ENCODE results near the gene IL21R.

IL21R gene

DNA sequence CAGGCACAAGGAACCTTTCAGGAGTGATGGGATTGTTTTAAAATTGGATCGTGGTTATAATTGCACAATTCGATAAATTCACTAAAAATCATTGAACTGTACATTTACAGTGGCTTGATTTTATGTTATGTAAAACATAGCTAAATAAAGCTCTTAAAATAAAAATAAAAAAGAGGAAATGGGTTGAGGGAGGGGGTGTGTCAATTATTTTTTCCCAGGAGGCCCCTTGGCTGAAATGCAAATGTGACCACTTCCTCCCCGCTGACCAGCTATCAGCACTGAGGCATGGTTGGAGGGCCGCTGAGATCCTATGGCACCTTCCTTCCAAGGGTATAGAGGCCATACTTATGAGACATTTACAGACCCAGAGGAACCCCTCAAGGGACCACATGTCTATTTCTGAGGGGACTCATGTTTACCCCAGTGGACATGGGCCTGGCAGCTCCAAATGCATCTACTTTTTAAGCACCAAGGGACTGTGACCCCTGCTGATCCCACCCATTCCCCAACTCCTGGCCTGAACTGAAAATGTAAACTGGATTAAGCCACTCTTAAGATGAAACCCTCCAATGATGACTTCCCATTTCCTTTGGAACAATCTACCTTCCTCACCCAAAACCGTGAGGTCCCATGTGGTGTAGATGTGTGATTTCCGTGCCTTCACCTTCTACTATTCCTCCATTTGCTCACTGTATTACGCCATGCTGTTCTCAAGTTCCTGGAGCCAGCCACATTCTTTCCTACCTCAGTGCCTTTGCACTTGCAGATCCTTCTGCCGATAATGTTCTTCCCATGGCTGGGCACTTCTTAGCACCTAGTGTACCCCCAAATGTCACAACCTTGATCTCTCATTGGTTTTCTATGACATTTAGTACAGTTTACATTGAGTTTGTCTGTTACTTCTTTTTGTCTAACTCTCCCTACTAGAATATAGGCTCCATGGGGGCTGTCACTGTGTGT is 2.8 kb upstream of the IL21R start:
- no peak overlapping the region for H3K9ac ChIP-seq (ENCODE audit: low read length)
- H3K27me3 ChIP-seq (ENCODE audit: control insufficient read depth, insufficient read depth, low read length): no peaks in the 10 kb centered on the region
- no peaks in the 10 kb centered on the region for H3K36me3 ChIP-seq (ENCODE audit: control insufficient read depth, insufficient read depth, low read length)
- no peak overlapping the region for H3K4me3 ChIP-seq (ENCODE audit: low read length)
- H3K27ac ChIP-seq (ENCODE audit: low read depth, low read length): no peak overlapping the region
- H3K4me1 ChIP-seq (ENCODE audit: control insufficient read depth, insufficient read depth, low read length): no peaks in the 10 kb centered on the region

DNA sequence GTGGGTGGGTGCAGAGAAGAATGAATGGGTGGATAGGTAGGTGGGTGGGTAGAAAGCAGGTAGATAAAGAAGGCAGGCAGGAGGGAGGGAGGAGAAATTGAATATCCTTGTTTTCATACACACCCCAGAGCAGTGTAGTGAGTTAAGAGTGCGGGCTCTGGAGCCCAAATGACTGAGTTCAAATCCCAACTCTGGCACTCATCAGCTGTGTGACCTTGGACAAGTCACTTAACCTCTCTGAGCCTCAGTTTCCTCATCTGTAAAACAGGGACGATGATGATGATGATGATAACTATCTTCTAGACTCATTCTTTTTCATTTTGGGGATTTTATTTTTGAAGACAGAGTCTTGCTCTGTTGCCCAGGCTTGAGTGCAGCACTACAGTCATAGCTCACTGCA is 2.0 kb upstream of the IL21R start:
- no peaks in the 10 kb centered on the region for H3K4me1 ChIP-seq (ENCODE audit: control insufficient read depth, insufficient read depth, low read length)

GRCh38 chr16:27400751-27401620 is 988 bp upstream of the IL21R start:
- Histone ChIP-seq H3K4me3 (ENCODE audit: low read length) (no peak overlapping the region), H3K9ac (ENCODE audit: low read length) (no peak overlapping the region), H3K36me3 (ENCODE audit: control insufficient read depth, insufficient read depth, low read length) (no peaks in the 10 kb centered on the region), H3K4me1 (ENCODE audit: control insufficient read depth, insufficient read depth, low read length) (no peaks in the 10 kb centered on the region), H3K27me3 (ENCODE audit: control insufficient read depth, insufficient read depth, low read length) (no peaks in the 10 kb centered on the region), H3K27ac (ENCODE audit: low read depth, low read length) (no peak overlapping the region)

More for the DNA sequence above, 2.0 kb upstream of the IL21R start:
- Histone ChIP-seq H3K27ac (ENCODE audit: low read depth, low read length) (no peak overlapping the region), H3K36me3 (ENCODE audit: control insufficient read depth, insufficient read depth, low read length) (no peaks in the 10 kb centered on the region), H3K27me3 (ENCODE audit: control insufficient read depth, insufficient read depth, low read length) (no peaks in the 10 kb centered on the region), H3K4me3 (ENCODE audit: low read length) (no peak overlapping the region), H3K9ac (ENCODE audit: low read length) (no peak overlapping the region)

- H3K4me1 ChIP-seq (ENCODE audit: control insufficient read depth, insufficient read depth, low read length): no peaks in the 10 kb centered on the region
- no peak overlapping the region for H3K9ac ChIP-seq (ENCODE audit: low read length)
- H3K36me3 ChIP-seq (ENCODE audit: control insufficient read depth, insufficient read depth, low read length): no peaks in the 10 kb centered on the region
- peak overlapping the region; percentile 51 for H3K4me3 ChIP-seq (ENCODE audit: low read length)
- H3K27me3 ChIP-seq (ENCODE audit: control insufficient read depth, insufficient read depth, low read length): no peaks in the 10 kb centered on the region
- no peak overlapping the region for H3K27ac ChIP-seq (ENCODE audit: low read depth, low read length)
Observed at GRCh38 chr16:27402569-27402963, 592 bp downstream of the IL21R start.

DNA sequence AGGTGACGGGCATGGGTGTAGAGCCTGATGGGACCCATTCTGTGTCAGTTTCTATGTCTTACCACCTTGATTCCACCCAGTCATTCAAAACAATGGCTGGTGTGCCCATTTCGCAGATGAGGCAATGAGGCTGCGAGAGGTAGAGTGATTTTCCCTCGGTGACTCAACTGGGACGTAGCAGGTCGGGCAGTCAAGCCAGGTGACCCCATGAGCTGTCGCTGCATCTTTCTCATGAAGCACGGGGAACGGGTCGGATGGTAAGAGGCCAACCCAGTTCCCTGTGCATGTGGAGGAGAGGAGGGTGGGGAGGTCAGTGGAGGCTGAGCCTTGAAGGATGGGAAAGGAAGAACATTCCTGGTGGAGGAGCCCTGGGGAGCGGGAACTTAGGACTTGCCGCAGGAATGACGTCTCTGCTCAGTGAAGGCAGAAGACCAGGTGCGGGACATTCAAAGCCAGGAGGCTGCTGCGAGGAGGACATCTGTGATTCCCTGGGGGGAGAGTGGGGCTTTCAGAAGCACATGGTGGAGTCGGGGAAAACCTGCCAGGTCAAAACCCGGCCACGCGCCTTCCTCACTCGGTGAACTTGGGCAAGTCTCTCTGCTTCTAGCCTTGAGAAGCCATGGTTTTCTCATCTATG is 1.1 kb downstream of the IL21R start:
- H3K27me3 ChIP-seq (ENCODE audit: control insufficient read depth, insufficient read depth, low read length): no peaks in the 10 kb centered on the region
- peak overlapping the region; percentile 51 for H3K4me3 ChIP-seq (ENCODE audit: low read length)
- no peak overlapping the region for H3K9ac ChIP-seq (ENCODE audit: low read length)
- H3K4me1 ChIP-seq (ENCODE audit: control insufficient read depth, insufficient read depth, low read length): no peaks in the 10 kb centered on the region
- no peak overlapping the region for H3K27ac ChIP-seq (ENCODE audit: low read depth, low read length)
- H3K36me3 ChIP-seq (ENCODE audit: control insufficient read depth, insufficient read depth, low read length): no peaks in the 10 kb centered on the region

GRCh38 chr16:27403601-27403992 is 1.6 kb downstream of the IL21R start:
- H3K27me3 ChIP-seq (ENCODE audit: control insufficient read depth, insufficient read depth, low read length): no peaks in the 10 kb centered on the region
- H3K9ac ChIP-seq (ENCODE audit: low read length): no peak overlapping the region
- H3K4me1 ChIP-seq (ENCODE audit: control insufficient read depth, insufficient read depth, low read length): no peaks in the 10 kb centered on the region
- no peak overlapping the region for H3K27ac ChIP-seq (ENCODE audit: low read depth, low read length)
- peak overlapping the region; percentile 51 for H3K4me3 ChIP-seq (ENCODE audit: low read length)
- no peaks in the 10 kb centered on the region for H3K36me3 ChIP-seq (ENCODE audit: control insufficient read depth, insufficient read depth, low read length)

DNA sequence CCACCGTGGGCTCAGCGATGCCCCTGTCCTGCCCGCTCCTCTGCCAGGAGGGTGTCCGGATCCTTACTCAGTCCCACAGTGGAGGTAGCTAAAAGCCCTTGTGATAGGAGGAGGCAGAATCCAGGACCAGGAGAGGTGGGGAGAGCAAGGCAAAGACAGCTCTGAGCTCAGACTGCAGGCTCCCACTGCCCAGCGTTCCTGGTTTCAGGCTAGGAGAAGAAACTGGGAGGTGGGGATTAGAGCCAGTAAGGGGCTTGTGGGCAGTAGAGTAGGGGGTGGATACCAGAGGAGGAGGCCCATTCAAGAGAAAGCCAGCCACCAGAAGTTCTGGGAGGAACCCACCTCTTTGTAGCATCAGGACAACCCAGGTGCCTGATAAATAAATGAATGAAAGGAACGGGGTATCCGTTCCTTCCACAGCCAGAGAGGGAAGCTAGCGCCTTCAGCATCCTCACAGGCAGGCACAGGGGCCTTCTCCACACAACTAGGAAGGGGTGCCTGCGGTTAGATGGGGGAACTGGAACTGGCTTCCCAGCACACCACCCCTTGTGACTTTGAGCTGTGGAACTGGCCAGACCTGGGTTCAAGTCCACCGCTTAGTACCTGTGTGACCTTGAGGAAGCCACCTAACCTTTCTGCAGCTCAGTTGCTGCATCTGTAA is 2.3 kb downstream of the IL21R start:
- no peak overlapping the region for H3K27ac ChIP-seq (ENCODE audit: low read depth, low read length)
- H3K27me3 ChIP-seq (ENCODE audit: control insufficient read depth, insufficient read depth, low read length): no peaks in the 10 kb centered on the region
- H3K9ac ChIP-seq (ENCODE audit: low read length): no peak overlapping the region
- no peaks in the 10 kb centered on the region for H3K4me1 ChIP-seq (ENCODE audit: control insufficient read depth, insufficient read depth, low read length)
- no peaks in the 10 kb centered on the region for H3K36me3 ChIP-seq (ENCODE audit: control insufficient read depth, insufficient read depth, low read length)
- H3K4me3 ChIP-seq (ENCODE audit: low read length): peak overlapping the region; percentile 22

DNA sequence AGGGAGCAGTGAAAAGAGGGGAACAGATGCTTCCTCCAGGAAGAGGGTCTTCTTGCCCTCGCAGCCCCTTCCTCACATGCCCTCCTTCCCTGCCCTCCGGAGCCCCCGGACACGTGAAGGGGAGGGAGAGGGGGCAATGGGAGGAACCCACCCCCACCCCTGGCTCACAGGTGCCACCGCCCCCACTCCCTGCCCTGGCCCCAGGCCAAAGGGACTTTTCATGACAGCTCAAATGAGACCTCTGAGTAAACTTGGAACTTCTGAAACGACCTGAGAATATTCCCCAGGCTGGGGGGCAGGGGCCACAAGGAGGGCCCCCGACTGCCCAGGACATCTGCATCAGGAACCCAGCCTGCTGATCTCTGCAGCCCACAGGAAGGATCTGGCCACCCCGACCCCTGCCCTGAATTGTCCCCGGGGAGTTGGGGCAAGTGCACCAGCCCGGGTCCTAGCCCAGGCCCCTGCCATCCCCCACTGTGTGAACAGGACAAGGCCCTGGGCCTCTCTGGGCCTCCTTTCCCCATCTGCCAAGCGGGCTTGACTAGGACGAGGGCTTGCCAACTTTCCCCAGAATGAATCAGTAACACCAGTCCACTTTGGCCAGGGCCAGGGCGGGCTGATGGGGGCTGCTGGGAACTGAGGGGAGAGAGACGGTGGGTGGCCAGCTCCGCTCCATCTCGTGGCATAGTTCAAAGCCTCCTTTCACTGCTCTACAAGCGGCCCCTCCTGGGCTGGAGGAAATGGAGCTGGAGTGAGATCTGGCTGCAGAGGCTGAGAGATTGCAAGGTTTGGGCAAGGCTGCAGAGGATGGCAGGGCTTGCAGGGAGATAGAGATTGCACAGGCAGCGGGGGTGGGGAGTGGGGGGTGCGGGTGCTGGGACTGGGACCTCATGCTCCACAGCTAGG is 3.8 kb downstream of the IL21R start:
- H3K9ac ChIP-seq (ENCODE audit: low read length): no peak overlapping the region
- H3K36me3 ChIP-seq (ENCODE audit: control insufficient read depth, insufficient read depth, low read length): no peaks in the 10 kb centered on the region
- no peak overlapping the region for H3K27ac ChIP-seq (ENCODE audit: low read depth, low read length)
- no peak overlapping the region for H3K4me3 ChIP-seq (ENCODE audit: low read length)
- H3K4me1 ChIP-seq (ENCODE audit: control insufficient read depth, insufficient read depth, low read length): no peaks in the 10 kb centered on the region
- H3K27me3 ChIP-seq (ENCODE audit: control insufficient read depth, insufficient read depth, low read length): no peaks in the 10 kb centered on the region

GRCh38 chr16:27406511-27407128 is 4.6 kb downstream of the IL21R start:
- no peaks in the 10 kb centered on the region for H3K27me3 ChIP-seq (ENCODE audit: control insufficient read depth, insufficient read depth, low read length)
- no peaks in the 10 kb centered on the region for H3K4me1 ChIP-seq (ENCODE audit: control insufficient read depth, insufficient read depth, low read length)
- H3K9ac ChIP-seq (ENCODE audit: low read length): no peak overlapping the region
- H3K27ac ChIP-seq (ENCODE audit: low read depth, low read length): no peak overlapping the region
- H3K36me3 ChIP-seq (ENCODE audit: control insufficient read depth, insufficient read depth, low read length): no peaks in the 10 kb centered on the region
- no peak overlapping the region for H3K4me3 ChIP-seq (ENCODE audit: low read length)

DNA sequence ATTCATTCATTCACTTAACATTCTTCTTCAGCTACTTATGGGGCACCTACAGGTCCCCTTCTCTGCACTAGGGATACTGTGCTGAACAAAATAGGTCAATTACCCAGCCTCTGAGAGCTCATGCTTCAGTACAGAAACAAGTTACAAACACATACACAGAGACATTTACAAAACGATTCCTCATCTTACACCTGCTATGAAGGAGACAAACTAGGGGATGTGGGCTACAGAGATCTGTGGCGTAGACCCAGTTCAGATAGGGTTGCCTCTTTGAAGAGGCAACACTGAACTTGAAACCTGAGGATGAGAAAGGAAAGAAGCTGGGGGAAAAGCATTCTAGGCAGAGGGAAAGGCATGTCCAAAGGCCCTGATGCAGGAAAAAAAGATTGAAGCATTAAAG is 5.2 kb downstream of the IL21R start:
- H3K4me1 ChIP-seq (ENCODE audit: control insufficient read depth, insufficient read depth, low read length): no peaks in the 10 kb centered on the region
- no peaks in the 10 kb centered on the region for H3K27me3 ChIP-seq (ENCODE audit: control insufficient read depth, insufficient read depth, low read length)
- H3K9ac ChIP-seq (ENCODE audit: low read length): no peak overlapping the region
- no peak overlapping the region for H3K4me3 ChIP-seq (ENCODE audit: low read length)
- no peaks in the 10 kb centered on the region for H3K36me3 ChIP-seq (ENCODE audit: control insufficient read depth, insufficient read depth, low read length)
- no peak overlapping the region for H3K27ac ChIP-seq (ENCODE audit: low read depth, low read length)

DNA sequence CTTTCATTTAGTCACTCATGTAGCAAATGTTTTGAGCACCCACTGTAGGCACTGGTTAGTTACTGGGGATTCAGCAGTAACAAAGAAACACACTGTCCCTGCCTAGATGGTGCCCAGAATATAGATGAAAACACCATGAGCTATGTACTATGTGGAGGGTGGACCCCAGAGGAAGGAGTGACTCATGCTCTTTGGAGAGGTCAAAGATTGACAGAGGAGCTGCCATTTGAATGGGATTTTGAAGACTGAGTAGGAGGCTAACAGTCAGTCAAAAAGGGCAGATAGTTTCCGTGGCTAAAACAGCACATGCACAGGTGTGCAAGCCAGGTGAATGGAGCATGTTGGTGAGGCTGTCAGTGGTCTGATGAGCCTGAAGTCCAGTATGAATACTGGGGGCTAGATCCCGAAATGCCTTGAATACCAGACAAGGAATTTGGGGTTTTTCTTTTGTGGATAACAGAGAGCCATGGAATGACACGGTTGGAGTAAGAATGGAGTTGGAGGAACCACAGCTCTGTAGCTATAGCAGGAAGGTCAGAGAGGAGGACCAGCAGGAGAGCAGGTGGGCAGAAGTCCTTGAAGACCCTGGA is 6.1 kb downstream of the IL21R start:
- H3K27ac ChIP-seq (ENCODE audit: low read depth, low read length): no peak overlapping the region
- no peak overlapping the region for H3K9ac ChIP-seq (ENCODE audit: low read length)
- H3K4me3 ChIP-seq (ENCODE audit: low read length): no peak overlapping the region
- H3K27me3 ChIP-seq (ENCODE audit: control insufficient read depth, insufficient read depth, low read length): no peaks in the 10 kb centered on the region
- no peaks in the 10 kb centered on the region for H3K4me1 ChIP-seq (ENCODE audit: control insufficient read depth, insufficient read depth, low read length)
- no peaks in the 10 kb centered on the region for H3K36me3 ChIP-seq (ENCODE audit: control insufficient read depth, insufficient read depth, low read length)

All from rectal smooth muscle tissue (tissue), 1 donor.